H9 (cell line): Measurements from ENCODE around the gene RNF157. TPM values are rescaled to one million over a fixed set of nuclear protein-coding genes. Genes with fewer than 3 reads are reported as not detected.

ENCODE experiments used
- DNase-seq: peaks from one replicate; pipeline ENCODE4 v3.0.0-alpha.2; 2017
- H2AFZ ChIP-seq: one replicate; pipeline ENCODE4 v1.6.1; 2013; ENCODE audit warnings: mild to moderate bottlenecking, low read length, control low read depth, moderate library complexity
- H2AK5ac ChIP-seq: 2 replicates; pipeline ENCODE4 v1.6.1; 2013; ENCODE audit warnings: low read length, control low read depth, mixed read lengths; ENCODE audit not compliant: insufficient read length
- H2BK120ac ChIP-seq: one replicate; pipeline ENCODE4 v1.6.1; 2013; ENCODE audit warnings: low read depth, mild to moderate bottlenecking, low read length, control low read depth, inconsistent platforms; ENCODE audit not compliant: poor library complexity, severe bottlenecking
- H2BK12ac ChIP-seq: 2 replicates; pipeline ENCODE4 v1.6.1; 2013; ENCODE audit warnings: low read length, control low read depth, mixed read lengths, low read depth; ENCODE audit not compliant: insufficient read length
- H2BK15ac ChIP-seq: 2 replicates; pipeline ENCODE4 v1.6.1; 2013; ENCODE audit warnings: low read depth, low read length, control low read depth
- H2BK20ac ChIP-seq: one replicate; pipeline ENCODE4 v1.6.1; 2013; ENCODE audit warnings: low read depth, mild to moderate bottlenecking, low read length, control low read depth, inconsistent platforms; ENCODE audit not compliant: poor library complexity, severe bottlenecking
- H2BK5ac ChIP-seq: 2 replicates; pipeline ENCODE4 v1.6.1; 2013; ENCODE audit warnings: low read length, control low read depth, mixed read lengths; ENCODE audit not compliant: insufficient read length
- H3K14ac ChIP-seq: 2 replicates; pipeline ENCODE4 v1.6.1; 2013; ENCODE audit warnings: low read length, control low read depth; ENCODE audit not compliant: insufficient read depth
- H3K18ac ChIP-seq: 2 replicates; pipeline ENCODE4 v1.6.1; 2013; ENCODE audit warnings: low read depth, mild to moderate bottlenecking, mixed read lengths, low read length, control low read depth; ENCODE audit not compliant: insufficient read length
- H3K23ac ChIP-seq: 2 replicates; pipeline ENCODE4 v1.6.1; 2013; ENCODE audit warnings: low read length, control low read depth, mixed read lengths, low read depth; ENCODE audit not compliant: insufficient read length
- H3K23me2 ChIP-seq: 2 replicates; pipeline ENCODE4 v1.6.1; 2013; ENCODE audit warnings: low read depth, mild to moderate bottlenecking, mixed read lengths, low read length, control low read depth; ENCODE audit not compliant: insufficient read length, poor library complexity, severe bottlenecking
- H3K27ac ChIP-seq: 2 replicates; pipeline ENCODE4 v1.5.1; 2013; ENCODE audit warnings: low read length, control low read depth, mixed read lengths, low read depth; ENCODE audit not compliant: insufficient read length
- H3K27me3 ChIP-seq: 2 replicates; pipeline ENCODE4 v1.6.1; 2013; ENCODE audit warnings: low read length, control low read depth, inconsistent platforms; ENCODE audit not compliant: insufficient read depth
- H3K4ac ChIP-seq: 2 replicates; pipeline ENCODE4 v1.6.1; 2013; ENCODE audit warnings: low read depth, mild to moderate bottlenecking, control low read depth, inconsistent platforms, low read length, moderate library complexity
- H3K4me1 ChIP-seq: 2 replicates; pipeline ENCODE4 v1.6.1; 2013; ENCODE audit warnings: low read length, control low read depth, inconsistent platforms; ENCODE audit not compliant: insufficient read depth
- H3K4me2 ChIP-seq: 2 replicates; pipeline ENCODE4 v1.6.1; 2013; ENCODE audit warnings: low read length, control low read depth, mixed read lengths; ENCODE audit not compliant: insufficient read length, insufficient read depth
- H3K56ac ChIP-seq: 2 replicates; pipeline ENCODE4 v1.6.1; 2013; ENCODE audit warnings: low read depth, mild to moderate bottlenecking, mixed read lengths, low read length, control low read depth; ENCODE audit not compliant: insufficient read length
- H3K79me1 ChIP-seq: 2 replicates; pipeline ENCODE4 v1.6.1; 2013; ENCODE audit warnings: low read depth, mild to moderate bottlenecking, moderate library complexity, low read length, control low read depth, inconsistent platforms; ENCODE audit not compliant: insufficient read depth, poor library complexity, severe bottlenecking
- H3K79me2 ChIP-seq: 2 replicates; pipeline ENCODE4 v1.6.1; 2013; ENCODE audit warnings: low read length, control low read depth, inconsistent platforms; ENCODE audit not compliant: insufficient read depth
- H3K9ac ChIP-seq: 2 replicates; pipeline ENCODE4 v1.6.1; 2013; ENCODE audit warnings: low read length, control low read depth, mixed read lengths; ENCODE audit not compliant: insufficient read length; ENCODE audit errors: extremely low read depth
- H3K9me3 ChIP-seq: one replicate; pipeline ENCODE4 v1.6.1; 2013; ENCODE audit warnings: low read depth, low read length, inconsistent platforms; ENCODE audit not compliant: control insufficient read depth
- H3T11ph ChIP-seq: one replicate; pipeline ENCODE4 v1.6.1; 2013; ENCODE audit warnings: mild to moderate bottlenecking, low read length, control low read depth, inconsistent platforms
- H4K20me1 ChIP-seq: one replicate; pipeline ENCODE4 v1.6.1; 2013; ENCODE audit not compliant: control insufficient read depth, insufficient read length, insufficient read depth
- H4K5ac ChIP-seq: 2 replicates; pipeline ENCODE4 v1.6.1; 2013; ENCODE audit warnings: low read depth, mild to moderate bottlenecking, mixed read lengths, low read length, control low read depth; ENCODE audit not compliant: insufficient read length
- H4K8ac ChIP-seq: replicated peaks from 2 replicates; pipeline ENCODE4 v1.6.1; 2013; ENCODE audit warnings: low read length, control low read depth, mixed read lengths, low read depth; ENCODE audit not compliant: insufficient read length
- H4K91ac ChIP-seq: 2 replicates; pipeline ENCODE4 v1.6.1; 2013; ENCODE audit warnings: low read depth, mild to moderate bottlenecking, moderate library complexity, mixed read lengths, low read length, control low read depth; ENCODE audit not compliant: insufficient read length
- H3K27ac Mint-ChIP-seq, 3 experiments: 2 replicates in 2 of 3; 3 replicates in 1 of 3; pipeline ENCODE4 v1.8.0; 2020 to 2021; ENCODE audit warnings: mixed read lengths in 3 of 3, mild to moderate bottlenecking in 1 of 3, moderate library complexity in 1 of 3
- H3K27me3 Mint-ChIP-seq: 2 replicates; pipeline ENCODE4 v1.8.0; 2021; ENCODE audit warnings: low read depth, mild to moderate bottlenecking, moderate library complexity, mixed read lengths
- H3K36me3 Mint-ChIP-seq, 3 experiments: 2 replicates in 2 of 3; 3 replicates in 1 of 3; pipeline ENCODE4 v1.8.0; 2020 to 2021; ENCODE audit warnings: low read depth in 3 of 3, mixed read lengths in 3 of 3; ENCODE audit not compliant: insufficient read depth in 1 of 3
- H3K4me1 Mint-ChIP-seq, 2 experiments: 2 replicates each; pipeline ENCODE4 v1.8.0; 2020; ENCODE audit warnings: mixed read lengths in 2 of 2
- H3K4me3 Mint-ChIP-seq, 2 experiments: 2 replicates in 1 of 2; 3 replicates in 1 of 2; pipeline ENCODE4 v1.8.0; 2020 to 2021; ENCODE audit warnings: mild to moderate bottlenecking in 2 of 2, mixed read lengths in 2 of 2, moderate library complexity in 1 of 2
- H3K9me3 Mint-ChIP-seq, 2 experiments: 2 replicates in 1 of 2; 3 replicates in 1 of 2; pipeline ENCODE4 v1.8.0; 2020; ENCODE audit warnings: mild to moderate bottlenecking in 2 of 2, mixed read lengths in 2 of 2, moderate library complexity in 1 of 2
- CTCF ChIP-seq: fragments of 200-600 bp; sonication (generic); conservative IDR thresholded peaks from 3 replicates; pipeline ENCODE4 v1.8.0; 2021; ENCODE audit warnings: antibody characterized with exemption, mild to moderate bottlenecking
- WGBS: extraction: QIAGEN DNeasy Blood & Tissue Kit; methylation state at CpG from one replicate; pipeline ENCODE4 v1.1.7; 2013; ENCODE audit warnings: missing lambda C conversion rate, low lambda C conversion rate, mixed read lengths; ENCODE audit not compliant: insufficient read length; ENCODE audit errors: extremely low coverage; 5-methylcytosine and 5-hydroxymethylcytosine counted together
- total RNA-seq: library from RNA; stranded (reverse); gene quantifications from 2 replicates; pipeline ENCODE4 v1.2.1, GENCODE V29; 2021

Gene RNF157
- total RNA-seq, 1 experiment from 2014 or later: 9.9 TPM

GRCh38 chr17:76275382-76276068 is 35.2 kb upstream of the RNF157 start:
- Histone ChIP-seq H3K9ac (no peak overlapping the region), H3K79me2 (no peaks in the 10 kb centered on the region), H3K4me2 (no peak overlapping the region), H4K20me1 (no peaks in the 10 kb centered on the region), H3K9me3 (no peaks in the 10 kb centered on the region), H3K4me1 (no peaks in the 10 kb centered on the region; the same call in 1 of the 2 replicates), H3K18ac (no peak overlapping the region), H2BK12ac (no peak overlapping the region), H3K4ac (no peak overlapping the region), H2AFZ (no peak overlapping the region), H3K27ac (no peak overlapping the region), H3K23me2 (no peaks in the 10 kb centered on the region), H3K79me1 (no peaks in the 10 kb centered on the region), H3K27me3 (no peaks in the 10 kb centered on the region), H4K5ac (no peak overlapping the region), H3T11ph (no peak overlapping the region), H4K91ac (no peak overlapping the region), H3K23ac (no peak overlapping the region), H4K8ac (no peak overlapping the region), H2BK120ac (no peak overlapping the region), H2BK20ac (no peak overlapping the region), H3K14ac (no peak overlapping the region; the same call in 1 of the 2 replicates), H2BK15ac (no peak overlapping the region), H2AK5ac (no peak overlapping the region), H2BK5ac (no peak overlapping the region), H3K56ac (no peak overlapping the region)
- Mint-ChIP-seq H3K27ac (no peak overlapping the region; a peak in 1 of 7 replicates), H3K36me3 (0 out of 7 replicates have a peak, but pooled peaks cover 0 to 2% (median 0%) of the 10 kb centered on the region in 3 experiments), H3K4me3 (no peak overlapping the region), H3K9me3 (no peaks in the 10 kb centered on the region), H3K4me1 (peaks cover 13 to 31% of the 10 kb centered on the region in 2 experiments), H3K27me3 (peaks cover 1% of the 10 kb centered on the region; the same call in 1 of the 2 replicates)
- TF ChIP-seq CTCF: no peak
- WGBS: no CpG with 5 or more reads among the region's 22 CpGs
- no peak for DNase-seq
